Stimulated activated CD4-positive, alpha-beta T cell treated with anti-CD3 and anti-CD28 coated beads, Interleukin-1b, Interleukin-23, amount 100 ng/mL, for 1 hour (primary cell): Measurements from ENCODE around the gene CRYL1.

Experiments used
- DNase-seq, 2 donors: peaks; one replicate each; pipeline ENCODE4 v3.0.0-alpha.2; 2020; ENCODE audit warnings: low read depth in 2 of 2

CRYL1 gene

DNA sequence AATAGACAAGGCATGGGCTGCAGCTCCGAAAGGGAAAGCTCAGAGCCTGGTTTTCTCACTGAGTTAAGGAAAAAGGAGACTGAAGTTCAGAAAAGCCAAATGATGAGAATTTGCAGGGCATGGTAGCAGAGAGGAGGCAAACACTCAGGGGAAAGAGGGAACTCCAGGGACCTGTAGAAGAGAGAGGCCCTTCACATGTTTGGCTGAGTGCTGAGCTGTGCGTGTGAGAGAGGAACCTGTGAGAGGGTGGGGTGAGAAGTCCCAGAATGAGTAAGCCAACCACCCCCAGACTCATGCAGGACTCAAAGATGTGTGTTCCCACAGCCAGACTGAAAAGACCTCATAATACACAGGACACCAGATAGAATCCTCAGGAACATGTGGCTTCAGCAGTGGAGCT lies 2.8 kb upstream of the CRYL1 start:
- no peak for DNase-seq

DNA sequence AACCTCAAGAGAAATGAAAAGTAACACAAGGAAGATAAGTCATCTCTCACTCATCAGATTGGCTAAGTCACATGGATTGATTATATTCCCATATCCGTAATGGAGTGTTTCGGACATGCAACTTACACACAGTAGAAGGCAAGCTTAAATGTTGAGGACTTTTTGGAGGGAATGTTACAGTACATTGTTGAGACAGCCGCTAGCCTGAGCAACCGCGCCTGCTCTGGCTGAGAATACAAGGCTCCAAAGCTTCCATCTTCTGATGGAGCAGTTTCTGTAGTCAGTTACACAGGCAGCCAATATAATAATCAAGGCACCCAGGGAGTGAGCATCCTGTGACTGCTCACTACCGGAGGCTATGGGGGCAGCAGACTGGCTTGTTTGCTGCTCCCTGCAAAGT lies 1.0 kb upstream of the CRYL1 start:
- DNase-seq, result no peak

- DNase-seq, result no peak
Measured at GRCh38 chr13:20525144-20525600, 485 bp downstream of the CRYL1 start.

GRCh38 chr13:20521364-20522115 lies 4.1 kb downstream of the CRYL1 start:
- no peak for DNase-seq

GRCh38 chr13:20519875-20520274 lies 5.8 kb downstream of the CRYL1 start:
- DNase-seq, result no peak

GRCh38 chr13:20518660-20519100 lies 7.0 kb downstream of the CRYL1 start:
- DNase-seq, result no peak

GRCh38 chr13:20514866-20515265 lies 10.8 kb downstream of the CRYL1 start:
- DNase-seq, result no peak

- DNase-seq, result no peak
Measured at GRCh38 chr13:20513466-20513995, 12.1 kb downstream of the CRYL1 start.

DNA sequence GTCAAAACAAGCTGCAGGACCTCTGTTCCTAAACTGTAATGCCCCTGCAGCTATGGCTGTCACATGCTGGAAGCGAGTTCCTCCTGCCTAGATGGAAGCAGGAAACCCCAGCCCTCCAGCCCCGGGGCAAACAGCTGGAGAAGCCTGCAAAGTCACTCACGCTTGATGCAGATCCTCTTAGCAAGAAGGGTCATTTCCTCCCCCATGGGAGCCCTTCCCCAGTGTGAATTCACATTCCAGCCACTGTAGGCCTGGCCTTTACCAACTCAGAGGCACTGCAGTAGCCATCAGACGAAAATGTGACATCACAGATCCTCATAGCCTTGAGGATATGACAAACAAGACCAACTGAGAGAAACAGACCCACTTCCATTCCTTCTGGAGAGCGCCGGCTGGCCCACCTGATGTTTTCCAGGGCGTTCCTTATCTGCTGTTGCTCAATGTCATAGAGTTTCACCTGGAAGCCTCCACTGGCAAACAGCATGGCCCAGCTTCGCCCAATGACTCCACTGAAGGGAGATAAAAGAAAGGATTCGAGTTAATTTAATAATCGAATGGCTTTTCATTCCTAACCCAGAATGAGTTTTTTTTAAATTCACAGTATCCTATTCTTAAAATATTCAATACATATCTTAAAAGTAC lies 13.5 kb downstream of the CRYL1 start:
- DNase-seq, result no peak

DNA sequence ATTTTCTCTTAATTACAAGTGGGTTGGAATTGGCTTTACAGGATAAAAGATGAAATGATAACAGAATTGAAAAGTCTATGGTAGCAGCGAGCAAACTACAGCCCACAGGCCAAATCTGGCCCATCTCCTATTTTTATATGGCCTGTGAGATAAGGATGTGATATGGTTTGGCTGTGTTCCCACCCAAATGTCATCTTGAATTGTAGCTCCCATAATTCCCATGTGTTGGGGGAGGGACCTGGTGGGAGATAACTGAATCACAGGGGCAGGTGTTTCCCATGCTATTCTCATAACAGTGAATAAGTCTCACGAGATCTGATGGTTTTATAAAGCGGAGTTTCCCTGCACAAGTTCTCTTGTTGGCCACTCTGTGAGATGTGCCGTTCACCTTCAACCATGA lies 19.0 kb downstream of the CRYL1 start:
- DNase-seq, result no peak

GRCh38 chr13:20505405-20506366 lies 20.0 kb downstream of the CRYL1 start:
- DNase-seq, result no peak

DNA sequence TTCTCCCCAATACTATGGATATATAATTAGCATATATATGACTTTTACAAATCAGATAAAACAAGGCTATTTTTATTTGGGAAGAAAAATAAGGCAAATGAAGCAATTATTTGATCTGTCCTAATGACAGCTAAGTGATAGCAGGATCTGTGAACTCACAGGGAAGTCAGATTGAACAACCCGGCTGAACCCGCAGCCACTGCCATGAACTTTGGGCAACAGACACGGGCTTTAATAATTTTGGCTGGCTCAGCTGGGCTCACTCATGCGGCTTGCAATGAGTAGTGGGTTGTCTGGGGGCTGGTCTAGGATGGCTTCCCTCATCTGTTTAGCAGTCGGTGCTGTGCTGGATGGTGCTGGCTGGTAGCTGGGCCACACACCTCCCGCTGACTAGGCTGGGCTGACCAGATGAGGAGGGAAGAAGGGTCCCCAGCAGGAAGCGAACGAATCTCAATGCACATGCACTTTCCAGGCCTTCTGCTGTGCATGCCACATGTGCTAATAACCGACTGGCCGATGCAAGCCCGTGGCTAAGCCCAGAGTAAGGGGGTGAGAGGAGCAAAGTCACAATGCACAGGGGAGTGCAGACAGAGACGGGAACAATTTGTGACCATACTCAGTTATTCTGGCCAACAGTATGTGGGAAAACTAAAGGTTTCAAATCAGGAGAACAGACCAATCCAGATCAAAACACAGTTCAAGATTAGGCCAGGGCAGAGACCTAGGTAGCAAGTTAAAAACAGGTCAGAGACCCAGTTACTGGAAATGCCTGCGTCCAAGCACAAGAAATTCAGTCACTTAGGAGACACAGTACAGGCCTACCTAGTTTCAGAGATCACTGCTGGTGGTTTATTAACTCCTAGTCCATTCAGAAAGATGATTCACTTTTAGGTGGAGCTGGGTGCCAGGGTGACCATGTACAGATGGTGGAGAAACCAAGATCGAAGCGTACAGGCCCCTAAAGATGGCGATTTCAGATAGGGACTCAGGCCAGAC lies 22.3 kb downstream of the CRYL1 start:
- DNase-seq, result no peak

GRCh38 chr13:20501592-20501991 lies 24.1 kb downstream of the CRYL1 start:
- no peak for DNase-seq

DNA sequence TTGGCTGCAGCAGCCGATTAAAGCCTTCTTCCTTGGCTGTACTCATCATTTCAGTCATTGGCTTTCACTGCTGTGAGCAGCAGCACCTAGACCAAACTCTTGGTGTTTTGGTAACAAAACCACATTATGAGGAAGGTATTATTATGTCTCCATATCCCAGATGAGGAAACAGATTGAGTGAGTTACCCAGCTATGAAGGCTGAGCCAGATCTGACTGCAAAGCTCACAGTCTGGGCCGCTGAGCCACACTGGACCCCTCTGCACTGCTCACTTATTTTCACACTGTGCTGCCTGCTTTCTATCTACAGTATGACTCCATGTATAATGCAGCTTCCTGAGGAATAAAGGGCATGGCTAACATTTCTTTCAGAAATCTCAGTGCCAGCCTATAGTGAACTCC lies 24.5 kb downstream of the CRYL1 start:
- DNase-seq, result no peak

- no peak for DNase-seq
Measured at GRCh38 chr13:20499986-20500385, 25.7 kb downstream of the CRYL1 start.

GRCh38 chr13:20498659-20499058 lies 27.0 kb downstream of the CRYL1 start:
- DNase-seq, result no peak

DNA sequence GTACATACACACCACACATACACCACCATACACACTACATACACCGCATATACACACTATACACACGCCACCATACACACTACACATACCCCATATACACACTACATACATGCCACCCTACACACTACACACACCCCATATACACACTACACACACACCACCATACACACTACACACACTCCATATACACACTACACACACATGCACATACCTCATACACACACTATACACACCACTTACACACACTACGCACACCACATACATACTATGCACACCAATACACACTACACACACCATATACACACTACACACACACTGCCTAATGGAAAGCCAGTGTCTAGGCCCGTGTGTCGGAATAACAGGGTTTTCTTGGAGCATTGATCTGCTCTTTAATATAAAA lies 27.5 kb downstream of the CRYL1 start:
- no peak for DNase-seq

DNA sequence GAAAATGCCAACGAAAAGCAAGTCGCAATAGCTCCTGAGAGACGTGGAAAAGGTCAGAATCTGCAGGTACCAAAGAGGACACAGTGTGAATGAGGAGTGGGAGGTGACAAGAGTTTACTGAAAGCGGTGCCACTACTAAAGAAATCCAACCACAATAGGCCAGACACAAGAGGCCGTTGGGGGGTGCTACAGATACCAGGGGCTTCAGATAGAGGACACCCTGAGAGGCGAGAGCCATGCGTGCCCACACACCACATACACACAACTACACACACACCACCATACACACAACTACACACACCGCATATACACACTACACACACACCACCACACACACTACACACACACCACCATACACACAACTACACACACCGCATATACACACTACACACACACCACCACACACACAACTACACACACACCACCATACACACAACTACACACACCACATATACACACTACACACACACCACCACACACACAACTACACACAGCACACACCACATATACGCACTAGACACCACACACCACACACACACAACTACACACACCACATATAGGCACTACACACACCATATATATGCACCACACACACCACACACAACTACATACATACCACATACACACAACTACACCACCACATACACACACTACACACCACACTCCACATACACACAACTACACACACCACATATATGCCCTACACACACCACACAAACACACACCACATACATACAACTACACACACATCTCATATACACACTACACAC lies 28.5 kb downstream of the CRYL1 start:
- DNase-seq, result no peak

GRCh38 chr13:20495087-20496023 lies 30.3 kb downstream of the CRYL1 start:
- DNase-seq, result peak in 1 of 2 donors; percentile 29
